Activated CD4-positive, CD25-positive, alpha-beta regulatory T cell (primary cell): ENCODE measurements around the gene TOM1L1.
A peak's percentile ranks its signal among the peaks of the same experiment; 100 is the strongest.

Experiments
- DNase-seq, 4 experiments: peaks; one replicate each; lab custom pipeline; 2025; lab: John Stamatoyannopoulos, UW

TOM1L1 gene

DNA sequence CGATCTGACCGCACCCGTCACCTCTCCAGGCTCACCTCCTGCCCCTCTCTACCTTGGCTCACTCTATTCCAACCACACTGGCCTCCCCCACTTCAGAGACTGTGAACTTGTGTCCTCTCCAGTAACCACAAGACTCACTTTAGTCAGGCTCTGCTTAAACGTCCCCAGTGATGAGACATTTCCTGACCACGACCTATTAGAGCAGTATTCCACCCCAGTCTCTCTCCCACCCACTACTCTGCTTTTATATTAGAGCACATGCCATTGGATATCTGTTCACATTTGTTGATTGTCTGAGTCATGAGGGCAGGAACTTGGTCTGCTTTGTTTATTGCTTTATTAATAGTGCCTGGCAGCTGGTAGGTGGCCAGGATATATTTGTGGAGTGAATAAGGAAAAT is 47.7 kb downstream of the TOM1L1 start:
- DNase-seq = no peak

DNA sequence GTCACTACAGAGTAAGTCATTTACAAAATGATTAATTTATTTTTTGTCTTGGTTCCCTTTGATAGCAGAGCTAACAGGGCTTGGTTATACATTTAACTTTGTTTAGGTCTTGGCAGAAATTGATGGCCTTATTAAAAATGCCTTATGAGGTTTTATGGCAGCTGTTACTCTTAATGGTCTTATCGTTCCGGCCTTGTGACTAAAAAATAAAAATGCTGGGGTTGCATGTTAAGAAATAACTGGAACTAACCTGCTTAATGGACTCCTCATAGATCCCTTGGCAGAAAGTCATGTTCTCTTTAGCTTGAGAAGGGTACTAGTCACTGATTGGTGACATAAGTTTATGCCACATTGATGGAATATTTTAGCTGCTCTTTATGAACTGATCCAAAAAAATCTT is 49.5 kb downstream of the TOM1L1 start:
- no peak for DNase-seq

DNA sequence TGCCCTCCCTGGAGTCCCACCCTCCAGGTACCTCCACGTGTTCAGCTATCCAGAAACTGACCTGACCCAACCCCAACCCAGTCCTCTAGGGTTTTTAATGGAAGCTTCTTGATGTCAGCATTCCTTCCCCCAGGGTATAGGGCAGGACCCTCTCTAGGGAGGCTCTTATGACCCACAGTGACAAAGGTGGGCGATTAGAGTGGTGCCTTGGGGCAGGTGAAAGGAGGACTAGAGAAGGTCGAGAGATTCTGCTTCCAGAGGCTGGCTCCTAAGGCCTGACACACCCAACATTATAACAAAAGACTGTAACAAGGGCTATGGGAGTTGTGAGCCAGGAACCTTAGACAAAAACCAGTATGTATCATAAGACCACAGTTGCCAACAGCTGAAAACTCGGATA is 50.6 kb downstream of the TOM1L1 start:
- DNase-seq = no peak

DNA sequence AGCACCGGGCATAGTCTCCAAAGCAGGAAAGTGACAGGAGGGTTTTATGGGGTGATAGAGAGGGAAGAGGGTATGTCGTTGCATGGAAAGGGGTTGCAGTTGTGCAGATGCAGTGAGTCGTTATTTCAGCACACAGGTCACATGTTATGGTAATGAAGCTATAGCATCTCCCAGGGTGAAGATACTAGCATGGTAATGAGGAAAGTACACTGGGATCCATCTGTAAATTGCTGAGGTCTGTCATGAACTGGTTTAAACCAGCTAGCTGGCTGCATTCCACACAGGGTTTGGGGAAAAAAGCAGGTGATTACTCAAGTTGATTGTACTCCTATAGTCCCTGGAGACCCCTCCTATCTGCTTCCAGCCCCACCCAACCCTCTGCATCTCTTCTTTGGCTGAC is 56.1 kb downstream of the TOM1L1 start:
- DNase-seq = no peak

GRCh38 chr17:54967621-54968261 is 67.1 kb downstream of the TOM1L1 start:
- DNase-seq = no peak

DNA sequence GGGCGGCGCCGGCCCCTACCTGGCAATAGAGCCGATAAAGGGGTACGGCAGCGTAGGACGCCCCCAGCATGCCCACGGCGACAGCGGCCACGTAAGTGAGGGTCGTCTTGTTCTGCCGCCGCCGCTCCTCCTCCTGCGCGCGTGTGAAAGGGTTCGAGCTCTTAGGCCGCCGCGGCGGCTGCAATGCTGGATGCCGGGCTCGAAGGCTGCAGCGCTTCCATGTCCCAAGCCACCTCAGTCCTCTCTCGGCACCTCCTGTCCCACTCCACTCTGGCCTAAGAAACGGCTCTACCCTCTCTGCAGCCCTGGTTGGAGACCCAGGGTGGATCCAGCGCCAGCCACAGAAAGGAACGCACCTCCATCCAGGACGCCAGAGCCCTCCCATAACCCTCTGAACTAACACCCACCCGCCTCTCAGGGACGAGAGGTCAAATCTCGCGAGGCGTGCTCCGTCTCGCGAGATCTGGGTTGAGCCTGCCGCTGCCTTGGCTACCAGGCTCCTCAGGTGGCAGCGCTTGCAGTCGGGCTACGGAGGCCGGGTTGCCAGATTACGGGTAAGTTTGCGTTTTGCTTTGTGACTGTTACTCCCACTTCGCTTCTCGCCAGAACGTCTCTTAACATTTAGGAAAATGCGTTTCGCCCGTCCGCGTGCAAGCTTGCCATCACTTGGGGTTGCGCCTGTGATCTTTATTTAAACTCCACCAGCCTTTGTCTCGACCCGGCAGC is 67.8 kb downstream of the TOM1L1 start, which contains the start of the genes COX11 and STXBP4:
TSS of gene COX11 (minus strand) at position 393 of the 726 bp plus-strand sequence. CDS start at position 385, 8 bp downstream.
TSS of gene STXBP4 (plus strand) at position 504 of the 726 bp plus-strand sequence. CDS start 17,455 bp downstream, outside the sequence.
- DNase-seq = peak; percentile 84 to 91 (median 86)

GRCh38 chr17:54968988-54969332 is 68.3 kb downstream of the TOM1L1 start:
- DNase-seq = no peak

DNA sequence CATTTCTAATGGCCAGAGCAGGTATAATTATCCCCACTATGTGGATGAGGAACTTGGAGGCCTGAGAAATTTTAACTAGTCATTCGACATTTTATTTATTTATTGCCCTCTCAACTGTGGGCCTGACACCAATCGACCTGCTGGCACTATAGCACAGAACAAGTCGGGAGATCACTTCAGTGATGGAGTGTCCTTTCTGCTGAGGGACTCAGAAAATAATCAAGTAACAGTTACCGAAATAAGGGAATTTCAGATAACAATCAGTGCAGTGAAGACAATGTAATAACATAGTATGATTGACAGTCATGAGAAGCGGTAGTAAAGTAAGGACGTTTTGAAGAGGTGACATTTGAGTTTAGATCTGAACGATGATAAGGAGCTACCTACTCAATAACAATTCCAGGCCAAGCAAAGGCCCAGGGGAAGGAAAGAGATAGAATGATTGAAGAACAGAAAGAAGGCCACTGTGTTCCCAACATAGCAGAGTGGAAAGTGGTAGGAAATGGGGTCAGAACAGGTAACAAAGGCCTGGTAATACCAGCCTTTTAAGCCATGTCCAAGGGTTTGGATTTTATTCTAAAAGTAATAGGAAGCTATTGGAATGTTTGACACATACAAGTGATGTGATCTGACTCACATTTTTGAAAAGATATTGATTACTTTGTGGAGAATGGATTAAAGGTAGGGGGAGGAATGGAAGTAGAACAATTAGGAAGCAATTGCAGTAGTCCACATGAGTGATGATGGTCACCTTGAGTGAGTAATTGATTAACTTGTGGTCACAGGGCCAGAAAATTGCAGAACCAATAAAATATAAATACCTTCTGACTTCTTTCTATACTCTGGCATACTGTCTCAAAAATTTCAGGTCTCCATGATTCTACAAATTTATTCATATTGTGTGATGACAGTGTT is 69.3 kb downstream of the TOM1L1 start:
- no peak for DNase-seq

GRCh38 chr17:54971147-54971546 is 70.5 kb downstream of the TOM1L1 start:
- no peak for DNase-seq

DNA sequence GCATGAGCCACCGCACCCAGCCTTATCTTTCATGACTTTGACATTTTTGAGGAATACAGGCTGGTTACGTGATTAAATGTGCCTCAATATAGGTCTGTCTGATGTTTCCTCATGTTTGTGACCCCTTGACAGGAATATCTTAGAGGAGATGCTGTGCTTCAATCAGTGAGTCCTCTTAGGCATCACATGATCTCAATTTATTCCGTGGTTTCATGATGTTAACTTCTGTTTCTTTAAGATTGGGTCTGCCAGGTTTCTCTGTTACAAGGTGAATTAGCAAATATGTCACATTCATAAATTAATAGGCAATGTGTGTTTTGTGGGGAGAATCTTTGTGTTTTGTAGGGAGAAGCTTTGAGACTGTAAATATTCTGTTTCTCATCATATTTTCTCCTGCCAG is 71.2 kb downstream of the TOM1L1 start:
- no peak for DNase-seq

GRCh38 chr17:54972406-54973138 is 71.9 kb downstream of the TOM1L1 start:
- no peak for DNase-seq

DNA sequence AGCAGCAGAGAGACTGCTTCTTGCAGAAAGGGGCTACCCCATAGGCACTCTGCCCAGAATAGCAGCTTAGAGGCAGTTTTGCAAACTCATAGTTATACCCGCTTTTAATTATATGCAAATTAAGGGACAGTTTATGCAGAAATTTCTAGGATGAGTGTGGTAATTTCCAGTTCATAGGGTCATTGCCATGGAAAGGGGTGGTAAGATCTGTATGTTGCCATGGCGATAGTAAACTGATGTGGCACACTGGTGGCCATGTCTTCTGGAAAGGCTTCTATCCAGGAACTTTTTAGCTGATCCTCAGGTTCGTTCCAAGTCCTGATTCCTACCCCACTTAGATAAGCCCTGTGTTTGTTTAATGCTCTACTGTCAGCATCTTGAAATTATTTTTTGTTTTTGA is 74.1 kb downstream of the TOM1L1 start:
- no peak for DNase-seq

DNA sequence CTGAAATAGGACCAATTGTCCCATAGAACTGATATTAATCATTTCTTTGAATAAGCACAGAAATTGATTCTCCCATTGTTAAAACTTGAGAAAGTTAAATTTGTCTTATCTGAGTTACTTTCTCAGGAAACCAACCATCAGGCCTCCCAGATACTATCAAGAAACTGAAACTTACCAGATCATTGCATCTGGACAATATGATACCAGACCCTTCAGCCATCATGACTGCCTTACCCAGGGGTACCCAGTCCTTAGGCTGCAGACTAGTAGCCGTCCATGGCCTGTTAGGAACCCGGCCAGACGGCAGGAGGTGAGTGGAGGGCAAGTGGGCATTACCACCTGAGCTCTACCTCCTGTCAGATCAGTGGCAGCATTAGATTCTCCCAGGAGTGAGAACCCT is 75.7 kb downstream of the TOM1L1 start:
- no peak for DNase-seq

GRCh38 chr17:54977744-54978143 is 77.1 kb downstream of the TOM1L1 start:
- DNase-seq = no peak

GRCh38 chr17:54979657-54980056 is 79.0 kb downstream of the TOM1L1 start:
- DNase-seq = no peak

GRCh38 chr17:54980375-54980774 is 79.7 kb downstream of the TOM1L1 start:
- DNase-seq = no peak

GRCh38 chr17:54982399-54982798 is 81.7 kb downstream of the TOM1L1 start:
- DNase-seq = no peak

DNA sequence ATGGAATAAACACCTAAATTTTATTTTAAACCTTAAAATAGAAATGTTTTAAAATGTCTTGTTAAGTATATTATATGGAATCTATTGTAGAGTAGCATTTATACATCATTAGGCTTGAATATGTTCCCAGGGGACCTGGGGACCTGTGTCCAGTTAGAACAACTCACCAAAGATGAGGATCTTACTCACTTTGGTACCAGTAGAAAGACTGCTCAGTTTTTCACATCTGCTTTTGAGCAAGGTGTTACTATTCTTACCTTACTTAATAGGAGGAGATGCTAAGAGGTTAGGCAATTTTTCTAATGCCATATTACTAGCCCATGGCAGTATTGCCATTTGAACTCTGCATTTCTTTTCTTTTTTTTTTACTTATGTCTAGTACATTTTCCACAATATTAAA is 82.6 kb downstream of the TOM1L1 start:
- no peak for DNase-seq

DNA sequence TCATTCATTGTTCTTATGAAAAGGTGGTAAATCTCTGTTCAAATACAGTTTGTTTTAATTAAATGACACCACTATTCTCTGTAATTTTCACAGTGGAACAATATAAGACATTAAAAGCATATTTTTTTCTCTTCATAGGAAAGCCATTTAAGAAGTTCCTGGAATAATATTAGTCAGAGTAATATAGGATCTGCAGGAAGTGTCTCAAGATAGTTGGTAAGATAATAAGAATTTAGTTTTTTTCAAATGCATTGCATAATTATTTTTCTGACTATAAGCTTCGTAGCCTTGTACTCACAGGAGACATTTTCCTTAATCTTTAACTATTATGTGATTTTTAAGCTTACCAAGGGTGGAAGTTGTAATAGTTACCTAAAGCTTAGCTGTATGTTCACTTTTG is 84.8 kb downstream of the TOM1L1 start:
- no peak for DNase-seq

DNA sequence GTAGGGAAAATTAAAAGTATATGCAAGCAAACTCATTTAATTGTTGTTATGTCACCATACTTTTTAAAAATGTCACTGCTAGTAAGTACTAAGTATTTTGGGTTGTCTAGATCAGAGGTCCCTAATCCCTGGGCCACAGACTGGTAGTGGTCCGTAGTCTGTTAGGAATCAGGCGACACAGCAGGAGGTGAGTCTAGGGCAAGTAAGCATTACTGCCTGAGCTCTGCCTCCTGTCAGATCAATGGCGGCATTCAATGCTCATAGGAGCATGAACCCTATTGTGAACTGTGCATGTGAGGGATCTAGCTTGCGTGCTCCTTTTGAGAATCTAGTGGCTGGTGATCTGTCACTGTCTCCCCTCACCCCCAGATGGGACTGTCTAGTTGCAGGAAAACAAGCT is 89.5 kb downstream of the TOM1L1 start:
- DNase-seq = no peak

- no peak for DNase-seq
Measured at GRCh38 chr17:54991567-54991966, 90.9 kb downstream of the TOM1L1 start.
